ENCODE data around the gene CCT3.

Gene CCT3

GRCh38 chr1:156291226-156292061 is 46.6 kb downstream of the CCT3 start:
- peak; percentile 90 for DNase-seq
- Histone ChIP-seq H3K36me3 (replicated peaks) (peaks cover 17% of the 10 kb centered on the region), H3K4me3 (ENCODE audit: low read depth, low read length) (peak overlapping the region; percentile 69), H3K27ac (peak overlapping the region; percentile 35), H3K27me3 (replicated peaks) (no peaks in the 10 kb centered on the region)
- in situ Hi-C loops (cut with HindIII; ENCODE audit: low pct_ligation_motif_present, low sequenced_read_pairs), result no loop called here
- TF ChIP-seq, protein P1, sequence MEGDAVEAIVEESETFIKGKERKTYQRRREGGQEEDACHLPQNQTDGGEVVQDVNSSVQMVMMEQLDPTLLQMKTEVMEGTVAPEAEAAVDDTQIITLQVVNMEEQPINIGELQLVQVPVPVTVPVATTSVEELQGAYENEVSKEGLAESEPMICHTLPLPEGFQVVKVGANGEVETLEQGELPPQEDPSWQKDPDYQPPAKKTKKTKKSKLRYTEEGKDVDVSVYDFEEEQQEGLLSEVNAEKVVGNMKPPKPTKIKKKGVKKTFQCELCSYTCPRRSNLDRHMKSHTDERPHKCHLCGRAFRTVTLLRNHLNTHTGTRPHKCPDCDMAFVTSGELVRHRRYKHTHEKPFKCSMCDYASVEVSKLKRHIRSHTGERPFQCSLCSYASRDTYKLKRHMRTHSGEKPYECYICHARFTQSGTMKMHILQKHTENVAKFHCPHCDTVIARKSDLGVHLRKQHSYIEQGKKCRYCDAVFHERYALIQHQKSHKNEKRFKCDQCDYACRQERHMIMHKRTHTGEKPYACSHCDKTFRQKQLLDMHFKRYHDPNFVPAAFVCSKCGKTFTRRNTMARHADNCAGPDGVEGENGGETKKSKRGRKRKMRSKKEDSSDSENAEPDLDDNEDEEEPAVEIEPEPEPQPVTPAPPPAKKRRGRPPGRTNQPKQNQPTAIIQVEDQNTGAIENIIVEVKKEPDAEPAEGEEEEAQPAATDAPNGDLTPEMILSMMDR (IDR thresholded peaks at IDR 0.05; ENCODE audit: low read depth, low read length, missing control alignments), result no peak

- no peak overlapping the region for H3K27ac ChIP-seq
- peaks cover 17% of the 10 kb centered on the region for H3K36me3 ChIP-seq (replicated peaks)
- TF ChIP-seq, protein P1 (IDR thresholded peaks at IDR 0.05; ENCODE audit: low read depth, low read length, missing control alignments), result no peak
- DNase-seq, result no peak
- H3K27me3 ChIP-seq (replicated peaks), result no peaks in the 10 kb centered on the region
- H3K4me3 ChIP-seq (ENCODE audit: low read depth, low read length), result no peak overlapping the region
- in situ Hi-C loops (cut with HindIII; ENCODE audit: low pct_ligation_motif_present, low sequenced_read_pairs), result no loop called here
These were observed 48.2 kb downstream of the CCT3 start for GRCh38 chr1:156289857-156290256.

GRCh38 chr1:156286061-156286460 is 52.0 kb downstream of the CCT3 start:
- no peaks in the 10 kb centered on the region for H3K27me3 ChIP-seq (replicated peaks)
- peaks cover 8% of the 10 kb centered on the region for H3K36me3 ChIP-seq (replicated peaks)
- TF ChIP-seq, protein P1 (IDR thresholded peaks at IDR 0.05; ENCODE audit: low read depth, low read length, missing control alignments), result no peak
- H3K27ac ChIP-seq, result no peak overlapping the region
- no peak overlapping the region for H3K4me3 ChIP-seq (ENCODE audit: low read depth, low read length)
- in situ Hi-C loops (cut with HindIII; ENCODE audit: low pct_ligation_motif_present, low sequenced_read_pairs), result no loop called here
- no peak for DNase-seq

- Histone ChIP-seq H3K27ac (no peak overlapping the region), H3K4me3 (ENCODE audit: low read depth, low read length) (no peak overlapping the region), H3K27me3 (replicated peaks) (no peaks in the 10 kb centered on the region), H3K36me3 (replicated peaks) (peaks cover 8% of the 10 kb centered on the region)
- TF ChIP-seq, protein P1 (IDR thresholded peaks at IDR 0.05; ENCODE audit: low read depth, low read length, missing control alignments), result no peak
- in situ Hi-C loops (cut with HindIII; ENCODE audit: low pct_ligation_motif_present, low sequenced_read_pairs), result no loop called here
- DNase-seq, result no peak
These were observed 52.7 kb downstream of the CCT3 start for GRCh38 chr1:156285437-156285836.

DNA sequence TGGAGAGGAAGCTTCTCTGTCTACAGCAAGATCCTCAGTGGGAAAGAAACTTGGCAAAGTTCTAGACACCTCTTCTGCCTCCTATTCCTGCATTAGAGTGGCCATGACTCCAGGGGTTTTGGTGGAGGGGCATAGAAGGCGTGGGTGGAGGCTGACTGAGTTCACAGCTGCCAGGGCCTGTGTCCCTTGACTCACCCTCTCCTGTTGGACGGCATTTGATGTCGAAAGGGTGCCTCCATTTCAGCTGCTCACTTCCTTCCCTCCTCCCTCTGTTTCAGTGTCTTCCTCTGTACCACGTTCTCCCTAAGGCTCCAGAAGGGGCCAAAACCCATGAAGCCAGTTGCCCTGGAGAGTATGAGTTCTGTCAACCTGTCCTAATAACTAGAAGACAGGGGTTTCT is 53.3 kb downstream of the CCT3 start:
- TF ChIP-seq, protein P1 (IDR thresholded peaks at IDR 0.05; ENCODE audit: low read depth, low read length, missing control alignments), result no peak
- H3K27me3 ChIP-seq (replicated peaks), result no peaks in the 10 kb centered on the region
- H3K27ac ChIP-seq, result no peak overlapping the region
- DNase-seq, result no peak
- H3K4me3 ChIP-seq (ENCODE audit: low read depth, low read length), result no peak overlapping the region
- H3K36me3 ChIP-seq (replicated peaks), result peaks cover 7% of the 10 kb centered on the region
- in situ Hi-C loops (cut with HindIII; ENCODE audit: low pct_ligation_motif_present, low sequenced_read_pairs), result no loop called here

Measured in brain microvascular endothelial cell (primary cell).